SK-N-SH treated with all-trans-retinoic acid at 6 μM for 48 hours (cell line): Measurements from ENCODE around the gene RAB3B.
"Not testable (repeated sequence)": the region's sequence is repeated elsewhere in the genome, so short reads cannot be mapped to it uniquely, and the experiment has no call there.

Experiments
- ATAC-seq: fragments of 200-7000 bp; cut with Tn5 transposase; 3 replicates; pipeline ENCODE4 v1.9.1; 2020; ENCODE audit warnings: mild to moderate bottlenecking, moderate library complexity
- ARNTL ChIP-seq: fragments of 450-650 bp; formaldehyde crosslinking; IDR thresholded peaks from 2 replicates; pipeline ENCODE4 v1.5.0; 2020; ENCODE audit warnings: low read depth, mild to moderate bottlenecking, moderate library complexity, borderline replicate concordance
- BACH2 ChIP-seq: fragments of 250-450 bp; sonication (Bioruptor Pico); IDR thresholded peaks from 2 replicates; pipeline ENCODE4 v1.9.0; 2021; ENCODE audit warnings: mild to moderate bottlenecking, borderline replicate concordance
- CSDC2 ChIP-seq: fragments of 250-450 bp; sonication (Bioruptor Pico); IDR thresholded peaks from 2 replicates; pipeline ENCODE4 v1.5.0; 2020; ENCODE audit warnings: mild to moderate bottlenecking, moderate library complexity
- ESRRG ChIP-seq: fragments of 250-450 bp; sonication (Bioruptor Pico); IDR thresholded peaks from 2 replicates; pipeline ENCODE4 v1.6.1; 2021; ENCODE audit warnings: mild to moderate bottlenecking
- GLIS3 ChIP-seq: fragments of 250-450 bp; sonication (Bioruptor Pico); IDR thresholded peaks from 2 replicates; pipeline ENCODE4 v1.5.0; 2020; ENCODE audit warnings: mild to moderate bottlenecking, moderate library complexity
- ISL1 ChIP-seq: fragments of 250-450 bp; sonication (Bioruptor Pico); IDR thresholded peaks from 2 replicates; pipeline ENCODE4 v2.1.2; 2022; ENCODE audit warnings: mild to moderate bottlenecking, moderate library complexity
- OSR1 ChIP-seq: fragments of 250-450 bp; sonication (Bioruptor Pico); IDR thresholded peaks from 2 replicates; pipeline ENCODE4 v1.8.0; 2022; ENCODE audit warnings: moderate library complexity, mild to moderate bottlenecking, inconsistent platforms
- PPARA ChIP-seq: fragments of 250-450 bp; sonication (Bioruptor Pico); IDR thresholded peaks from 2 replicates; pipeline ENCODE4 v1.5.0; 2020; ENCODE audit warnings: mild to moderate bottlenecking, borderline replicate concordance
- RARB ChIP-seq: fragments of 250-450 bp; sonication (Bioruptor Pico); IDR thresholded peaks from 2 replicates; pipeline ENCODE4 v1.8.0; 2021; ENCODE audit warnings: mild to moderate bottlenecking, moderate library complexity
- SNAI2 ChIP-seq: fragments of 250-450 bp; sonication (Bioruptor Pico); IDR thresholded peaks from 2 replicates; pipeline ENCODE4 v1.5.0; 2020; ENCODE audit warnings: mild to moderate bottlenecking, moderate library complexity
- TCF4 ChIP-seq: fragments of 250-450 bp; sonication (Bioruptor Pico); IDR thresholded peaks from 2 replicates; pipeline ENCODE4 v1.8.0; 2021; ENCODE audit warnings: mild to moderate bottlenecking, moderate library complexity, borderline replicate concordance
- TOX ChIP-seq: fragments of 250-450 bp; sonication (Bioruptor Pico); IDR thresholded peaks from 2 replicates; pipeline ENCODE4 v1.8.0; 2021; ENCODE audit warnings: mild to moderate bottlenecking, moderate library complexity, borderline replicate concordance
- ZFP3 ChIP-seq: fragments of 250-450 bp; sonication (Bioruptor Pico); IDR thresholded peaks from 2 replicates; pipeline ENCODE4 v1.5.0; 2020; ENCODE audit warnings: mild to moderate bottlenecking, moderate library complexity
- ZFP30 ChIP-seq: fragments of 450-650 bp; formaldehyde crosslinking; IDR thresholded peaks from 2 replicates; pipeline ENCODE4 v1.5.0; 2022; ENCODE audit warnings: mild to moderate bottlenecking, moderate library complexity
- ZNF565 ChIP-seq: fragments of 450-650 bp; formaldehyde crosslinking; conservative IDR thresholded peaks from 2 replicates; pipeline ENCODE4 v1.5.0; 2020; ENCODE audit warnings: low read depth, mild to moderate bottlenecking, moderate library complexity
- ZNF70 ChIP-seq: fragments of 450-650 bp; formaldehyde crosslinking; IDR thresholded peaks from 2 replicates; pipeline ENCODE4 v1.5.0; 2020; ENCODE audit warnings: mild to moderate bottlenecking, moderate library complexity
- ZNF8 ChIP-seq: fragments of 450-650 bp; formaldehyde crosslinking; IDR thresholded peaks from 2 replicates; pipeline ENCODE4 v1.5.0; 2020; ENCODE audit warnings: mild to moderate bottlenecking, moderate library complexity
- TF ChIP-seq, protein P1 (sequence below): fragments of 250-450 bp; sonication (Bioruptor Pico); IDR thresholded peaks from 2 replicates; pipeline ENCODE4 v1.5.0; 2020; ENCODE audit warnings: mild to moderate bottlenecking, moderate library complexity
- TF ChIP-seq, protein P2 (sequence below): fragments of 250-450 bp; sonication (Bioruptor Pico); IDR thresholded peaks from 2 replicates; pipeline ENCODE4 v1.8.0; 2021; ENCODE audit warnings: low read depth, mild to moderate bottlenecking, moderate library complexity, borderline replicate concordance
- TF ChIP-seq, protein P3 (sequence below): fragments of 250-450 bp; sonication (Bioruptor Pico); IDR thresholded peaks from 2 replicates; pipeline ENCODE4 v1.5.1; 2021; ENCODE audit warnings: mild to moderate bottlenecking, moderate library complexity
- TF ChIP-seq, protein P4 (sequence below): fragments of 250-450 bp; sonication (Bioruptor Pico); IDR thresholded peaks from 2 replicates; pipeline ENCODE4 v1.5.1; 2020; ENCODE audit warnings: low read depth, mild to moderate bottlenecking, moderate library complexity

RAB3B gene

DNA sequence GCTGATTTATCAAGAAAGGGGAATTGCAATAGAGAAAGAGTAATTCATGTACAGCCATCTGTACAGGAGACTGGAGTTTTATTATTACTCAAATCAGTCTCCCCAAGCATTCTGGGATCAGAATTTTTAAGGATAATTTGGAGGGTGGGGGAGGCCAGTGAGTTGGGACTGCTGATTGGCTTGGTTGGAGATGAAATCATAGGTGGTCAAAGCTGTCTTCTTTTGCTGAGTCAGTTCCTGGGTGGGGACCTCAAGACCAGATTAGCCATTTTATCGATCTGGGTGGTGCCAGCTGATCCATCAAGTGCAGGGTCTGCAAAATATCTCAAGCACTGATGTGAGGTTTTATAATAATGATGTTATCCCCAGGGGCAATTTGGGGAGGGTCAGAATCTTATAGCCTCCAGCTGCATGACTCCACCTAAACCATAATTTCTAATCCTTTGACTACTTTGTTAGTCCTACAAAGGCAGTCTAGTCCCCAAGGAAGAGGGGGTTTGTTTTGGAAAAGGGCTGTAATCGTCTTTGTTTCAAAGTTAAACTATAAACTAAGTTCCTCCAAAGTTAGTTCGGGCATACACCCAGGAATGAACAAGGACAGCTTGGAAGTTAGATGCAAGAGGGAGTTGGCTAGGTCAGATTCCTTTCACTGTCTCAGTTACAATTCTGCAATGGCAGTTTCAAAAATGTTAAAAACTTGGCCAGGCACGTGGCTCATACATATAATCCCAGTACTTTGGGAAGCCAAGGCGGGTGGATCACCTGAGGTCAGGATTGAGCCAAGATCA, 16.9 kb upstream of the RAB3B start:
- TF ChIP-seq ZNF8 (CRISPR knock-in tag): no peak
- TF ChIP-seq, protein P1, sequence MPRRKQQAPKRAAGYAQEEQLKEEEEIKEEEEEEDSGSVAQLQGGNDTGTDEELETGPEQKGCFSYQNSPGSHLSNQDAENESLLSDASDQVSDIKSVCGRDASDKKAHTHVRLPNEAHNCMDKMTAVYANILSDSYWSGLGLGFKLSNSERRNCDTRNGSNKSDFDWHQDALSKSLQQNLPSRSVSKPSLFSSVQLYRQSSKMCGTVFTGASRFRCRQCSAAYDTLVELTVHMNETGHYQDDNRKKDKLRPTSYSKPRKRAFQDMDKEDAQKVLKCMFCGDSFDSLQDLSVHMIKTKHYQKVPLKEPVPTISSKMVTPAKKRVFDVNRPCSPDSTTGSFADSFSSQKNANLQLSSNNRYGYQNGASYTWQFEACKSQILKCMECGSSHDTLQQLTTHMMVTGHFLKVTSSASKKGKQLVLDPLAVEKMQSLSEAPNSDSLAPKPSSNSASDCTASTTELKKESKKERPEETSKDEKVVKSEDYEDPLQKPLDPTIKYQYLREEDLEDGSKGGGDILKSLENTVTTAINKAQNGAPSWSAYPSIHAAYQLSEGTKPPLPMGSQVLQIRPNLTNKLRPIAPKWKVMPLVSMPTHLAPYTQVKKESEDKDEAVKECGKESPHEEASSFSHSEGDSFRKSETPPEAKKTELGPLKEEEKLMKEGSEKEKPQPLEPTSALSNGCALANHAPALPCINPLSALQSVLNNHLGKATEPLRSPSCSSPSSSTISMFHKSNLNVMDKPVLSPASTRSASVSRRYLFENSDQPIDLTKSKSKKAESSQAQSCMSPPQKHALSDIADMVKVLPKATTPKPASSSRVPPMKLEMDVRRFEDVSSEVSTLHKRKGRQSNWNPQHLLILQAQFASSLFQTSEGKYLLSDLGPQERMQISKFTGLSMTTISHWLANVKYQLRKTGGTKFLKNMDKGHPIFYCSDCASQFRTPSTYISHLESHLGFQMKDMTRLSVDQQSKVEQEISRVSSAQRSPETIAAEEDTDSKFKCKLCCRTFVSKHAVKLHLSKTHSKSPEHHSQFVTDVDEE (CRISPR knock-in tag): no peak
- no peak for TF ChIP-seq RARB (CRISPR knock-in tag)
- TF ChIP-seq, protein P2, sequence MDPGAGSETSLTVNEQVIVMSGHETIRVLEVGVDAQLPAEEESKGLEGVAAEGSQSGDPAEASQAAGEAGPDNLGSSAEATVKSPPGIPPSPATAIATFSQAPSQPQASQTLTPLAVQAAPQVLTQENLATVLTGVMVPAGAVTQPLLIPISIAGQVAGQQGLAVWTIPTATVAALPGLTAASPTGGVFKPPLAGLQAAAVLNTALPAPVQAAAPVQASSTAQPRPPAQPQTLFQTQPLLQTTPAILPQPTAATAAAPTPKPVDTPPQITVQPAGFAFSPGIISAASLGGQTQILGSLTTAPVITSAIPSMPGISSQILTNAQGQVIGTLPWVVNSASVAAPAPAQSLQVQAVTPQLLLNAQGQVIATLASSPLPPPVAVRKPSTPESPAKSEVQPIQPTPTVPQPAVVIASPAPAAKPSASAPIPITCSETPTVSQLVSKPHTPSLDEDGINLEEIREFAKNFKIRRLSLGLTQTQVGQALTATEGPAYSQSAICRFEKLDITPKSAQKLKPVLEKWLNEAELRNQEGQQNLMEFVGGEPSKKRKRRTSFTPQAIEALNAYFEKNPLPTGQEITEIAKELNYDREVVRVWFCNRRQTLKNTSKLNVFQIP (CRISPR knock-in tag): no peak
- TF ChIP-seq SNAI2 (CRISPR knock-in tag): no peak
- TF ChIP-seq, protein P3, sequence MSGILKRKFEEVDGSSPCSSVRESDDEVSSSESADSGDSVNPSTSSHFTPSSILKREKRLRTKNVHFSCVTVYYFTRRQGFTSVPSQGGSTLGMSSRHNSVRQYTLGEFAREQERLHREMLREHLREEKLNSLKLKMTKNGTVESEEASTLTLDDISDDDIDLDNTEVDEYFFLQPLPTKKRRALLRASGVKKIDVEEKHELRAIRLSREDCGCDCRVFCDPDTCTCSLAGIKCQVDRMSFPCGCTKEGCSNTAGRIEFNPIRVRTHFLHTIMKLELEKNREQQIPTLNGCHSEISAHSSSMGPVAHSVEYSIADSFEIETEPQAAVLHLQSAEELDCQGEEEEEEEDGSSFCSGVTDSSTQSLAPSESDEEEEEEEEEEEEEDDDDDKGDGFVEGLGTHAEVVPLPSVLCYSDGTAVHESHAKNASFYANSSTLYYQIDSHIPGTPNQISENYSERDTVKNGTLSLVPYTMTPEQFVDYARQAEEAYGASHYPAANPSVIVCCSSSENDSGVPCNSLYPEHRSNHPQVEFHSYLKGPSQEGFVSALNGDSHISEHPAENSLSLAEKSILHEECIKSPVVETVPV (CRISPR knock-in tag): no peak
- no peak for TF ChIP-seq ZFP30 (CRISPR knock-in tag)
- no peak for TF ChIP-seq BACH2 (CRISPR knock-in tag)
- TF ChIP-seq, protein P4, sequence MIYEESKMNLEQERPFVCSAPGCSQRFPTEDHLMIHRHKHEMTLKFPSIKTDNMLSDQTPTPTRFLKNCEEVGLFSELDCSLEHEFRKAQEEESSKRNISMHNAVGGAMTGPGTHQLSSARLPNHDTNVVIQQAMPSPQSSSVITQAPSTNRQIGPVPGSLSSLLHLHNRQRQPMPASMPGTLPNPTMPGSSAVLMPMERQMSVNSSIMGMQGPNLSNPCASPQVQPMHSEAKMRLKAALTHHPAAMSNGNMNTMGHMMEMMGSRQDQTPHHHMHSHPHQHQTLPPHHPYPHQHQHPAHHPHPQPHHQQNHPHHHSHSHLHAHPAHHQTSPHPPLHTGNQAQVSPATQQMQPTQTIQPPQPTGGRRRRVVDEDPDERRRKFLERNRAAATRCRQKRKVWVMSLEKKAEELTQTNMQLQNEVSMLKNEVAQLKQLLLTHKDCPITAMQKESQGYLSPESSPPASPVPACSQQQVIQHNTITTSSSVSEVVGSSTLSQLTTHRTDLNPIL (CRISPR knock-in tag): no peak
- no peak for TF ChIP-seq ZNF565 (CRISPR knock-in tag)
- no peak for TF ChIP-seq OSR1
- TF ChIP-seq ISL1 (CRISPR knock-in tag): no peak
- no peak for TF ChIP-seq CSDC2
- TF ChIP-seq ARNTL (CRISPR knock-in tag): no peak
- no peak for TF ChIP-seq PPARA
- TF ChIP-seq GLIS3 (CRISPR knock-in tag): no peak
- TF ChIP-seq ESRRG: no peak
- TF ChIP-seq TOX: no peak
- TF ChIP-seq ZNF70 (CRISPR knock-in tag): no peak
- no peak for TF ChIP-seq ZFP3 (CRISPR knock-in tag)
- TF ChIP-seq, all 23 proteins: peak for 0

GRCh38 chr1:52006081-52006553, 15.6 kb upstream of the RAB3B start:
- not testable (repeated sequence) for ATAC-seq

More for the DNA sequence above, 16.9 kb upstream of the RAB3B start:
- no peak for ATAC-seq

DNA sequence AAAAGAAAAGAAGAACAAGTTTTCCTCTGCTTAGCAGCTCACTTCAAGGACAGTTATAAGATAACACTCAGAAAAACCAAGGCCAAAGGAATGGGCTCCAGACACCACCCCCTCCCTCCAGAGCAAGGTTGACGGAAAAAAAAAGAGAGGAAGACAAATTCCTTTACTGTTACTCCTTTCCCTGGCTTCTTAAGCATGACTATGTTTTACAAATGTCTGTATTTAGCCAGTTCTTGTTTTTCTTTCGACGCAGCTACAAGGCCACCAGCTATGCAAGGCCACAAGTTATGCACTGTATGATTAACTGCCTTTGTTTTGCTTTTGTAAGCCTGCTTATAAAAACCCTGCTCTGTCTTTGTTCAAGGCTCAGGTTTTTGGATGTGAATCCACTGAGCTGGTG, 15.0 kb upstream of the RAB3B start:
- ATAC-seq: peak; percentile 64

GRCh38 chr1:52003877-52004276, 13.4 kb upstream of the RAB3B start:
- TF ChIP-seq, protein P3 (CRISPR knock-in tag): no peak
- TF ChIP-seq GLIS3 (CRISPR knock-in tag) (no peak), CSDC2 (no peak), ZFP30 (CRISPR knock-in tag) (no peak), TCF4 (CRISPR knock-in tag) (no peak)
- TF ChIP-seq, all 23 proteins: peak for 0
- no peak for ATAC-seq
